ENCODE measurements around the gene SLC66A2.

SLC66A2 gene

GRCh38 chr18:79941473-79942119, 9.9 kb downstream of the SLC66A2 start:
- no peak overlapping the region for H3K4me3 ChIP-seq (ENCODE audit: low read depth, low read length)
- peak; percentile 62 for DNase-seq (ENCODE audit: low read depth)
- TF ChIP-seq CTCF (conservative IDR thresholded peaks at IDR 0.05; ENCODE audit: low read depth, low read length) = no peak

- H3K4me3 ChIP-seq (ENCODE audit: low read depth, low read length) = no peak overlapping the region
- DNase-seq (ENCODE audit: low read depth) = no peak
- no peak for TF ChIP-seq CTCF (conservative IDR thresholded peaks at IDR 0.05; ENCODE audit: low read depth, low read length)
These were observed 10.5 kb downstream of the SLC66A2 start for GRCh38 chr18:79940814-79941472.

- DNase-seq (ENCODE audit: low read depth) = no peak
- no peak overlapping the region for H3K4me3 ChIP-seq (ENCODE audit: low read depth, low read length)
- TF ChIP-seq CTCF (conservative IDR thresholded peaks at IDR 0.05; ENCODE audit: low read depth, low read length) = no peak
These were observed 11.2 kb downstream of the SLC66A2 start for GRCh38 chr18:79940126-79940813.

- no peak overlapping the region for H3K4me3 ChIP-seq (ENCODE audit: low read depth, low read length)
- no peak for DNase-seq (ENCODE audit: low read depth)
- TF ChIP-seq CTCF (conservative IDR thresholded peaks at IDR 0.05; ENCODE audit: low read depth, low read length) = no peak
These were observed 12.4 kb downstream of the SLC66A2 start for GRCh38 chr18:79939096-79939495.

GRCh38 chr18:79938196-79938595, 13.3 kb downstream of the SLC66A2 start:
- no peak for DNase-seq (ENCODE audit: low read depth)
- H3K4me3 ChIP-seq (ENCODE audit: low read depth, low read length) = no peak overlapping the region
- no peak for TF ChIP-seq CTCF (conservative IDR thresholded peaks at IDR 0.05; ENCODE audit: low read depth, low read length)

- no peak for DNase-seq (ENCODE audit: low read depth)
- H3K4me3 ChIP-seq (ENCODE audit: low read depth, low read length) = no peak overlapping the region
- TF ChIP-seq CTCF (conservative IDR thresholded peaks at IDR 0.05; ENCODE audit: low read depth, low read length) = no peak
These were observed 14.2 kb downstream of the SLC66A2 start for GRCh38 chr18:79937103-79937860.

Measured in choroid plexus epithelial cell (primary cell).